Stimulated activated CD8-positive, alpha-beta memory T cell treated with anti-CD3 and anti-CD28 coated beads, Interleukin-12 subunit alpha, Interleukin-12 subunit beta, amount 100 ng/mL, for 1 hour (primary cell): Measurements from ENCODE around the gene GATA1.

Source experiments
- DNase-seq: peaks from one replicate; pipeline ENCODE4 v3.0.0-alpha.2; 2020; ENCODE audit warnings: low read depth

The GATA1 gene

GRCh38 chrX:48786341-48786800 lies at the start of gene GATA1:
TSS of gene GATA1 (plus strand) at chrX:48786590. CDS start at chrX:48791110, 4,520 bp downstream.
- DNase-seq = no peak

GRCh38 chrX:48736878-48737212 lies 49.5 kb upstream of the GATA1 start:
- no peak for DNase-seq

GRCh38 chrX:48737213-48737938 lies 49.0 kb upstream of the GATA1 start:
- peak; percentile 74 for DNase-seq

- DNase-seq = no peak
Measured at GRCh38 chrX:48737940-48738339, 48.5 kb upstream of the GATA1 start.

- no peak for DNase-seq
Measured at GRCh38 chrX:48741834-48742233, 44.6 kb upstream of the GATA1 start.

- no peak for DNase-seq
Measured at GRCh38 chrX:48745222-48745621, 41.2 kb upstream of the GATA1 start.

GRCh38 chrX:48747415-48748016 lies 38.9 kb upstream of the GATA1 start:
- DNase-seq = no peak

GRCh38 chrX:48749182-48749581 lies 37.2 kb upstream of the GATA1 start:
- no peak for DNase-seq

GRCh38 chrX:48751343-48751742 lies 35.0 kb upstream of the GATA1 start:
- no peak for DNase-seq

GRCh38 chrX:48752498-48752897 lies 33.9 kb upstream of the GATA1 start:
- DNase-seq = no peak

- DNase-seq = no peak
Measured at GRCh38 chrX:48753708-48754228, 32.6 kb upstream of the GATA1 start.

GRCh38 chrX:48754238-48754637 lies 32.2 kb upstream of the GATA1 start:
- DNase-seq = no peak

- DNase-seq = no peak
Measured at GRCh38 chrX:48761674-48762471, 24.5 kb upstream of the GATA1 start, which contains the start of gene GLOD5. TSS of gene GLOD5 (plus strand) at chrX:48761747. CDS start at chrX:48761791, 44 bp downstream.

GRCh38 chrX:48769230-48769629 lies 17.2 kb upstream of the GATA1 start:
- no peak for DNase-seq

GRCh38 chrX:48770296-48770695 lies 16.1 kb upstream of the GATA1 start:
- no peak for DNase-seq

- no peak for DNase-seq
Measured at GRCh38 chrX:48772602-48773001, 13.8 kb upstream of the GATA1 start.

GRCh38 chrX:48776818-48777439 lies 9.5 kb upstream of the GATA1 start:
- DNase-seq = no peak

- DNase-seq = no peak
Measured at GRCh38 chrX:48779399-48779798, 7.0 kb upstream of the GATA1 start.

GRCh38 chrX:48781705-48782104 lies 4.7 kb upstream of the GATA1 start:
- no peak for DNase-seq

- DNase-seq = no peak
Measured at GRCh38 chrX:48782216-48782615, 4.2 kb upstream of the GATA1 start.

GRCh38 chrX:48782795-48783194 lies 3.6 kb upstream of the GATA1 start:
- DNase-seq = no peak

- DNase-seq = no peak
Measured at GRCh38 chrX:48784726-48785125, 1.7 kb upstream of the GATA1 start.
